HepG2 (cell line): ENCODE measurements around the gene NEMP2. TPM values are rescaled to one million over a fixed set of nuclear protein-coding genes. Genes with fewer than 3 reads are reported as not detected.

ENCODE experiments used
- ATAC-seq: fragments of 200-7000 bp; cut with Tn5 transposase; 3 replicates; pipeline ENCODE4 v1.9.1; 2020; ENCODE audit warnings: mild to moderate bottlenecking, moderate library complexity
- BruUV-seq: library from RNA; stranded (reverse); fragments of 400-500 nt; replicated peaks from 2 replicates; lab custom pipeline; 2021; lab: Mats Ljungman, UMichigan
- CTCF ChIA-PET: fragments of 300-600 bp; formaldehyde crosslinking; extraction: SDS; loops from one replicate; lab custom pipeline; 2021; ENCODE audit warnings: low total read pairs, inconsistent platforms, low intra/inter-chr PET ratio; lab: Yijun Ruan, JAX
- POLR2A ChIA-PET: fragments of 350-600 bp; sonication (Branson Sonifier 250); formaldehyde crosslinking; loops from one replicate; lab custom pipeline; 2020; ENCODE audit warnings: antibody characterized with exemption, inconsistent platforms; lab: Yijun Ruan, JAX
- DNase-seq: peaks from one replicate; pipeline ENCODE4 v3.0.0-alpha.2; 2015; ENCODE audit warnings: low spot score
- FAIRE-seq: peaks from 3 replicates; lab custom pipeline; 2011; peaks lifted over from hg19 to GRCh38; lab: Jason Lieb, UNC
- H2AFZ ChIP-seq: one replicate; pipeline ENCODE4 v1.6.1; 2011; ENCODE audit warnings: low read length, inconsistent platforms
- H3K27ac ChIP-seq: fragments of 300-600 bp; 3 replicates; pipeline ENCODE4 v1.8.0; 2011; ENCODE audit warnings: mixed run types, mild to moderate bottlenecking, mixed read lengths, low read length, inconsistent platforms; ENCODE audit not compliant: insufficient read depth; ENCODE audit errors: extremely low read length
- H3K27me3 ChIP-seq, 2 experiments: fragments of 200-600 bp in 1 of 2; 2 replicates in 1 of 2; 3 replicates in 1 of 2; pipeline versions ENCODE4 v1.6.0 to v1.8.0; 2011; ENCODE audit warnings: low read length in 2 of 2, mild to moderate bottlenecking in 2 of 2, moderate library complexity in 2 of 2, inconsistent platforms in 1 of 2; ENCODE audit not compliant: insufficient read depth in 2 of 2, control insufficient read depth in 1 of 2
- H3K36me3 ChIP-seq, 2 experiments: fragments of 200-600 bp in 1 of 2; replicated peaks in 1 of 2; 2 replicates in 1 of 2; 3 replicates in 1 of 2; pipeline versions ENCODE4 v1.5.1 to v1.8.0; 2011; ENCODE audit warnings: low read length in 2 of 2, inconsistent platforms in 1 of 2; ENCODE audit not compliant: insufficient read depth in 2 of 2, control insufficient read depth in 1 of 2
- H3K4me1 ChIP-seq: 2 replicates; pipeline ENCODE4 v1.5.1; 2012; ENCODE audit warnings: low read length, inconsistent platforms; ENCODE audit not compliant: insufficient read depth
- H3K4me2 ChIP-seq: 2 replicates; pipeline ENCODE4 v1.6.0; 2011; ENCODE audit warnings: low read depth, low read length, inconsistent platforms
- H3K4me3 ChIP-seq, 3 experiments: fragments of 200-600 bp in 1 of 3; sonication (generic), shearing (Covaris generic) in 1 of 3; replicated peaks in 1 of 3; 2 replicates each; pipeline ENCODE4 v1.5.1; 2011 to 2016; ENCODE audit warnings: low read length in 3 of 3, inconsistent platforms in 2 of 3, low read depth in 2 of 3, mild to moderate bottlenecking in 2 of 3, control low read depth in 1 of 3, mixed read lengths in 1 of 3; ENCODE audit not compliant: insufficient read depth in 1 of 3
- H3K79me2 ChIP-seq: one replicate; pipeline ENCODE4 v1.6.1; 2011; ENCODE audit warnings: low read length, inconsistent platforms; ENCODE audit not compliant: insufficient read depth
- H3K9ac ChIP-seq: 2 replicates; pipeline ENCODE4 v1.6.0; 2011; ENCODE audit warnings: mild to moderate bottlenecking, low read depth, low read length, inconsistent platforms; ENCODE audit not compliant: insufficient read depth
- H3K9me3 ChIP-seq: 2 replicates; pipeline ENCODE4 v1.5.1; 2012; ENCODE audit warnings: mild to moderate bottlenecking, low read length
- H4K20me1 ChIP-seq: 2 replicates; pipeline ENCODE4 v1.6.0; 2011; ENCODE audit warnings: inconsistent platforms, mild to moderate bottlenecking, low read length, moderate library complexity; ENCODE audit not compliant: insufficient read depth
- ARHGAP35 ChIP-seq: sonication (generic); formaldehyde crosslinking; IDR thresholded peaks from 2 replicates; pipeline ENCODE4 v1.9.0; 2022; ENCODE audit warnings: mild to moderate bottlenecking, inconsistent platforms, moderate library complexity, missing genetic modification reagents, borderline replicate concordance
- ATF4 ChIP-seq, 2 experiments: fragments of 450-650 bp in 1 of 2; sonication (generic) in 1 of 2; formaldehyde crosslinking; IDR thresholded peaks; 2 replicates each; pipeline versions ENCODE4 v1.5.0 to v1.8.0; 2020 to 2022; ENCODE audit warnings: mild to moderate bottlenecking in 1 of 2, missing genetic modification reagents in 1 of 2
- BCL6 ChIP-seq: IDR thresholded peaks from 2 replicates; pipeline ENCODE4 v1.6.1; 2016; ENCODE audit warnings: missing genetic modification reagents, missing compliant biosample characterization
- FOSL2 ChIP-seq: sonication (generic); formaldehyde crosslinking; IDR thresholded peaks from 2 replicates; pipeline ENCODE4 v1.4.0; 2020; ENCODE audit warnings: missing genetic modification reagents
- GATAD2A ChIP-seq: IDR thresholded peaks from 2 replicates; pipeline ENCODE4 v1.6.1; 2016
- KDM1A ChIP-seq: IDR thresholded peaks from 2 replicates; pipeline ENCODE4 v1.6.1; 2016; ENCODE audit warnings: missing compliant biosample characterization
- NCOA2 ChIP-seq: sonication (generic); formaldehyde crosslinking; IDR thresholded peaks from 2 replicates; pipeline ENCODE4 v1.8.0; 2022; ENCODE audit warnings: inconsistent platforms
- SKIL ChIP-seq: sonication (generic); formaldehyde crosslinking; IDR thresholded peaks from 2 replicates; pipeline ENCODE4 v1.8.0; 2022; ENCODE audit warnings: missing genetic modification reagents, mild to moderate bottlenecking, moderate library complexity, borderline replicate concordance
- THRA ChIP-seq: sonication (generic); formaldehyde crosslinking; IDR thresholded peaks from 2 replicates; pipeline ENCODE4 v1.4.0; 2020; ENCODE audit warnings: missing genetic modification reagents, borderline replicate concordance
- ZBTB8A ChIP-seq: sonication (generic); formaldehyde crosslinking; IDR thresholded peaks from 2 replicates; pipeline ENCODE4 v1.4.0; 2020; ENCODE audit warnings: mild to moderate bottlenecking, low read depth, missing genetic modification reagents, borderline replicate concordance
- ZNF251 ChIP-seq: sonication (generic); formaldehyde crosslinking; IDR thresholded peaks from 2 replicates; pipeline ENCODE4 v1.9.0; 2021; ENCODE audit warnings: mild to moderate bottlenecking, missing genetic modification reagents
- ZNF264 ChIP-seq: sonication (generic); formaldehyde crosslinking; IDR thresholded peaks from 2 replicates; pipeline ENCODE4 v1.4.0; 2020; ENCODE audit warnings: missing genetic modification reagents
- ZNF646 ChIP-seq: sonication (generic); formaldehyde crosslinking; IDR thresholded peaks from 2 replicates; pipeline ENCODE4 v1.9.0; 2021; ENCODE audit warnings: mild to moderate bottlenecking, missing genetic modification reagents
- in situ Hi-C: cut with HindIII; loops from 2 replicates; pipeline ENCODE4 v1.10.0; 2017; ENCODE audit warnings: low pct_unique_long_range_greater_than_20kb; ENCODE audit not compliant: extremely low pct_ligation_motif_present
- intact Hi-C: fragments of 100-400 bp; cut with micrococcal nuclease; formaldehyde crosslinking; loops from one replicate; pipeline ENCODE4 v1.10.0; 2022; ENCODE audit not compliant: unreplicated experiment
- polyA plus RNA-seq, 8 experiments: library from polyadenylated mRNA; depleted of rRNA in 3 of 8; stranded (reverse) in 7 of 8; unstranded in 1 of 8; fragments of >200 nt; fragmentation: Illumina TruSeq in 4 of 8; extraction: Trizol in 4 of 8; gene quantifications; 2 replicates each; pipeline versions ENCODE4 v1.2.1 to v1.2.3, GENCODE V29; 2011 to 2016; ENCODE audit warnings: low read depth in 4 of 8, missing spikeins in 1 of 8, mixed read lengths in 1 of 8; ENCODE audit not compliant: insufficient read depth in 1 of 8
- total RNA-seq, 5 experiments: library from RNA; depleted of rRNA; stranded (reverse); fragments of >200 nt; fragmentation: Illumina TruSeq; extraction: Trizol; gene quantifications; 2 replicates each; pipeline ENCODE4 v1.2.3, GENCODE V29; 2016; ENCODE audit warnings: low read depth in 1 of 5

Gene NEMP2
- total and polyA plus RNA-seq, 2 of the 13 experiments (the other 11 are each of a cell fraction or from before 2014, with no cell fraction given), result 2.4 to 9.8 TPM

- TF ChIP-seq THRA (peak; percentile 22; the same call in 1 of the 2 replicates), NCOA2 (CRISPR knock-in tag) (peak; percentile 74), ATF4 (CRISPR knock-in tag; IDR thresholded peaks at IDR 0.05) (peak; percentile 91 to 99), ZNF264 (peak; percentile 99), BCL6 (peak; percentile 59; the same call in 1 of the 2 replicates), FOSL2 (peak; percentile 34; the same call in 1 of the 2 replicates), KDM1A (CRISPR knock-in tag) (peak; percentile 32; the same call in 1 of the 2 replicates), ARHGAP35 (CRISPR knock-in tag) (no peak), GATAD2A (CRISPR knock-in tag) (peak; percentile 93)
Observed at GRCh38 chr2:190528521-190529001, 6.0 kb downstream of the NEMP2 start (continued).

- H3K36me3 ChIP-seq, result no peaks in the 10 kb centered on the region; a peak in 1 of 5 replicates
- H3K27ac ChIP-seq, result peak overlapping the region; percentile 18
- in situ Hi-C loops, result no loop called here
- BruUV-seq, result no TSS peak
- no peaks in the 10 kb centered on the region for H3K27me3 ChIP-seq
- ChIA-PET POLR2A (no interaction called here), CTCF (no interaction called here)
- intact Hi-C loops, result no loop called here
- H3K4me1 ChIP-seq, result peaks cover 46% of the 10 kb centered on the region
- H3K4me3 ChIP-seq, result no peak overlapping the region
- no peak overlapping the region for H2AFZ ChIP-seq
- ATAC-seq (no peak), DNase-seq (no peak), FAIRE-seq (no peak)
- no peaks in the 10 kb centered on the region for H3K9me3 ChIP-seq
- no peaks in the 10 kb centered on the region for H4K20me1 ChIP-seq
- H3K4me2 ChIP-seq, result peak overlapping the region; percentile 46
- H3K79me2 ChIP-seq, result no peaks in the 10 kb centered on the region
- H3K9ac ChIP-seq, result no peak overlapping the region
- TF ChIP-seq ZBTB8A (CRISPR knock-in tag) (no peak), ZNF646 (CRISPR knock-in tag) (no peak), ZNF251 (no peak), SKIL (no peak)
Observed at GRCh38 chr2:190527918-190528317, 6.6 kb downstream of the NEMP2 start.
